ENCODE results near the gene ROS1. TPM values are rescaled to one million over a fixed set of nuclear protein-coding genes. Genes with fewer than 3 reads are reported as not detected.

The ROS1 gene
- total RNA-seq, 1 experiment from 2014 or later, result 63.0 TPM

GRCh38 chr6:117304446-117304845 is 121.3 kb downstream of the ROS1 start:
- TF ChIP-seq CTCF (IDR thresholded peaks at IDR 0.05; ENCODE audit: unreplicated experiment), result no peak
- Mint-ChIP-seq H3K4me3 (ENCODE audit: unreplicated experiment) (no peak overlapping the region), H3K36me3 (ENCODE audit: insufficient read depth, unreplicated experiment) (peaks cover 97% of the 10 kb centered on the region), H3K4me1 (ENCODE audit: insufficient read depth, unreplicated experiment) (no peaks in the 10 kb centered on the region), H3K9me3 (ENCODE audit: unreplicated experiment) (no peaks in the 10 kb centered on the region), H3K27me3 (ENCODE audit: insufficient read depth, unreplicated experiment) (no peaks in the 10 kb centered on the region), H3K27ac (ENCODE audit: low read depth, unreplicated experiment) (no peak overlapping the region)
- no TSS peak for BruUV-seq (replicated peaks)
- intact Hi-C loops (cut with micrococcal nuclease), result no loop called here
- ChIA-PET CTCF (interaction anchor here (0.8 kb wide), 1 partner anchor 12 kb away, joined by 4 read pairs; no protein-coding TSS in a partner anchor), POLR2A (no interaction called here)
- DNase-seq (ENCODE audit: unreplicated experiment), result no peak

DNA sequence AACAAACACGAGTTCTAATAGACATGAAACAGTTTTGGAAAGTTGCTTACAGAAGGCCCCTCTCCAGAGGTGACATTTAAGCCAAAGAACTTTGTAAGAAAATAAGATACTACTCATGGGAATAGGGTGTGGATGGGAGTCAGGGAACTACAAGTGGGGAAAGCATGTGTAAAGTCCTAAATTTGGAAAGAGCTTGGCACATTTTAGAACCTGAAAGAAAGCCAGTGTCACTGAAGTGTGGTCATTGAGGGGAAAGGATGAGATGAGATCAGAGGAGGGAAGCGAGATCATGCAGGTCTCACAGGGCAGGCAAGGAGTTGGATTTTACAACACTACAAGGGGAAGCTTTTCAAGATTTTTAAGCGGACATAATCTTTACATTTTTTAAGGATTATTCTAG is 122.4 kb downstream of the ROS1 start:
- H3K4me1 Mint-ChIP-seq (ENCODE audit: insufficient read depth, unreplicated experiment), result no peaks in the 10 kb centered on the region
- ChIA-PET POLR2A (no interaction called here), CTCF (interaction anchor here (0.6 to 1.3 kb wide), 2 partner anchors 14 to 51 kb away, joined by 4 read pairs; no protein-coding TSS in a partner anchor)
- H3K9me3 Mint-ChIP-seq (ENCODE audit: unreplicated experiment), result no peaks in the 10 kb centered on the region
- no peak for TF ChIP-seq CTCF (IDR thresholded peaks at IDR 0.05; ENCODE audit: unreplicated experiment)
- intact Hi-C loops (cut with micrococcal nuclease), result no loop called here
- DNase-seq (ENCODE audit: unreplicated experiment), result no peak
- H3K27me3 Mint-ChIP-seq (ENCODE audit: insufficient read depth, unreplicated experiment), result no peaks in the 10 kb centered on the region
- no TSS peak for BruUV-seq (replicated peaks)
- H3K36me3 Mint-ChIP-seq (ENCODE audit: insufficient read depth, unreplicated experiment), result peaks cover 97% of the 10 kb centered on the region
- H3K27ac Mint-ChIP-seq (ENCODE audit: low read depth, unreplicated experiment), result no peak overlapping the region
- H3K4me3 Mint-ChIP-seq (ENCODE audit: unreplicated experiment), result no peak overlapping the region

GRCh38 chr6:117298941-117299340 is 126.8 kb downstream of the ROS1 start:
- BruUV-seq (replicated peaks), result no TSS peak
- no peak for TF ChIP-seq CTCF (IDR thresholded peaks at IDR 0.05; ENCODE audit: unreplicated experiment)
- Mint-ChIP-seq H3K27ac (ENCODE audit: low read depth, unreplicated experiment) (peak overlapping the region; percentile 27), H3K36me3 (ENCODE audit: insufficient read depth, unreplicated experiment) (peaks cover 71% of the 10 kb centered on the region), H3K4me1 (ENCODE audit: insufficient read depth, unreplicated experiment) (no peaks in the 10 kb centered on the region), H3K4me3 (ENCODE audit: unreplicated experiment) (no peak overlapping the region), H3K27me3 (ENCODE audit: insufficient read depth, unreplicated experiment) (no peaks in the 10 kb centered on the region), H3K9me3 (ENCODE audit: unreplicated experiment) (no peaks in the 10 kb centered on the region)
- ChIA-PET POLR2A (no interaction called here), CTCF (no interaction called here)
- intact Hi-C loops (cut with micrococcal nuclease), result no loop called here
- DNase-seq (ENCODE audit: unreplicated experiment), result no peak

- ChIA-PET POLR2A (no interaction called here), CTCF (no interaction called here)
- no peaks in the 10 kb centered on the region for H3K9me3 Mint-ChIP-seq (ENCODE audit: unreplicated experiment)
- BruUV-seq (replicated peaks), result no TSS peak
- H3K4me1 Mint-ChIP-seq (ENCODE audit: insufficient read depth, unreplicated experiment), result no peaks in the 10 kb centered on the region
- intact Hi-C loops (cut with micrococcal nuclease), result no loop called here
- H3K36me3 Mint-ChIP-seq (ENCODE audit: insufficient read depth, unreplicated experiment), result peaks cover 48% of the 10 kb centered on the region
- no peak for DNase-seq (ENCODE audit: unreplicated experiment)
- no peak overlapping the region for H3K27ac Mint-ChIP-seq (ENCODE audit: low read depth, unreplicated experiment)
- no peak for TF ChIP-seq CTCF (IDR thresholded peaks at IDR 0.05; ENCODE audit: unreplicated experiment)
- no peak overlapping the region for H3K4me3 Mint-ChIP-seq (ENCODE audit: unreplicated experiment)
- H3K27me3 Mint-ChIP-seq (ENCODE audit: insufficient read depth, unreplicated experiment), result no peaks in the 10 kb centered on the region
Observed at GRCh38 chr6:117290173-117290846, 135.4 kb downstream of the ROS1 start.
